GM23338 (cell line): ENCODE measurements around the gene FRMD4A. TPM values are rescaled to one million over a fixed set of nuclear protein-coding genes. Genes with fewer than 3 reads are reported as not detected.

Source experiments
- ATAC-seq: fragments of 200-7000 bp; cut with Tn5 transposase; 3 replicates; pipeline ENCODE4 v1.9.1; 2020
- DNase-seq: peaks from one replicate; pipeline ENCODE4 v3.0.0-alpha.2; 2015; ENCODE audit warnings: low spot score
- H2AFZ ChIP-seq: fragments of 200-600 bp; sonication (generic); 2 replicates; pipeline ENCODE4 v1.8.0; 2016; ENCODE audit warnings: antibody characterized with exemption, mild to moderate bottlenecking, moderate library complexity
- H3F3A ChIP-seq: fragments of 200-600 bp; sonication (generic); replicated peaks from 2 replicates; pipeline ENCODE4 v1.8.0; 2017; ENCODE audit warnings: antibody characterized with exemption, mixed run types, low read depth
- H3K27ac ChIP-seq: fragments of 200-600 bp; sonication (generic); 2 replicates; pipeline ENCODE4 v1.6.1; 2016; ENCODE audit warnings: low read depth
- H3K27me3 ChIP-seq: fragments of 200-600 bp; sonication (generic); 2 replicates; pipeline ENCODE4 v1.8.0; 2016; ENCODE audit warnings: mild to moderate bottlenecking, mixed run types, moderate library complexity; ENCODE audit not compliant: insufficient read depth
- H3K36me3 ChIP-seq: fragments of 200-600 bp; sonication (generic); 2 replicates; pipeline ENCODE4 v1.8.0; 2016; ENCODE audit warnings: mild to moderate bottlenecking; ENCODE audit not compliant: insufficient read depth
- H3K4me1 ChIP-seq: fragments of 200-600 bp; sonication (generic); 2 replicates; pipeline ENCODE4 v1.8.0; 2016; ENCODE audit warnings: mild to moderate bottlenecking, moderate library complexity; ENCODE audit not compliant: insufficient read depth
- H3K4me2 ChIP-seq: fragments of 200-600 bp; sonication (generic); 2 replicates; pipeline ENCODE4 v1.7.1; 2017; ENCODE audit warnings: mixed run types
- H3K4me3 ChIP-seq: fragments of 200-600 bp; sonication (generic); 2 replicates; pipeline ENCODE4 v1.6.1; 2016; ENCODE audit warnings: mixed run types
- H3K79me2 ChIP-seq: fragments of 200-600 bp; sonication (generic); replicated peaks from 2 replicates; pipeline ENCODE4 v1.8.0; 2017; ENCODE audit warnings: mild to moderate bottlenecking; ENCODE audit not compliant: insufficient read depth
- H3K9me2 ChIP-seq: fragments of 200-600 bp; sonication (generic); 2 replicates; pipeline ENCODE4 v1.8.0; 2017; ENCODE audit not compliant: insufficient read depth
- H4K20me1 ChIP-seq: fragments of 200-600 bp; sonication (generic); replicated peaks from 2 replicates; pipeline ENCODE4 v1.8.0; 2017; ENCODE audit warnings: mild to moderate bottlenecking; ENCODE audit not compliant: insufficient read depth
- H3K27ac Mint-ChIP-seq: 2 replicates; pipeline ENCODE4 v1.8.0; 2020; ENCODE audit warnings: inconsistent platforms, mild to moderate bottlenecking, moderate library complexity, mixed read lengths
- H3K27me3 Mint-ChIP-seq: 3 replicates; pipeline ENCODE4 v1.8.0; 2022; ENCODE audit warnings: low read depth, mild to moderate bottlenecking, moderate library complexity, mixed read lengths, inconsistent platforms; ENCODE audit not compliant: insufficient read depth, poor library complexity
- H3K36me3 Mint-ChIP-seq: 3 replicates; pipeline ENCODE4 v1.8.0; 2021; ENCODE audit warnings: low read depth, mild to moderate bottlenecking, inconsistent platforms, moderate library complexity, mixed read lengths
- H3K4me1 Mint-ChIP-seq: 3 replicates; pipeline ENCODE4 v1.8.0; 2020; ENCODE audit warnings: mild to moderate bottlenecking, inconsistent platforms, mixed read lengths
- H3K4me3 Mint-ChIP-seq: 3 replicates; pipeline ENCODE4 v1.8.0; 2021; ENCODE audit warnings: moderate library complexity, mild to moderate bottlenecking, inconsistent platforms, mixed read lengths
- H3K9me3 Mint-ChIP-seq: 3 replicates; pipeline ENCODE4 v1.8.0; 2020; ENCODE audit warnings: moderate library complexity, mild to moderate bottlenecking, inconsistent platforms, mixed read lengths
- CTCF ChIP-seq, 2 experiments: fragments of 200-600 bp in 1 of 2; sonication (generic) in 1 of 2; conservative IDR thresholded peaks; 2 replicates each; pipeline versions ENCODE4 v1.5.1 to v1.6.1; 2016 to 2017; ENCODE audit warnings: antibody characterized with exemption in 2 of 2, low read depth in 2 of 2, mild to moderate bottlenecking in 2 of 2, moderate library complexity in 1 of 2
- EZH2 ChIP-seq: fragments of 200-600 bp; sonication (generic); IDR thresholded peaks from one replicate; pipeline ENCODE4 v1.8.0; 2017; ENCODE audit warnings: antibody characterized with exemption, mild to moderate bottlenecking, low read depth; ENCODE audit not compliant: unreplicated experiment
- JUNB ChIP-seq: IDR thresholded peaks from one replicate; pipeline ENCODE4 v1.6.1; 2016; ENCODE audit warnings: antibody characterized with exemption; ENCODE audit not compliant: unreplicated experiment
- NANOG ChIP-seq: IDR thresholded peaks from 2 replicates; pipeline ENCODE4 v1.6.1; 2016; ENCODE audit warnings: antibody characterized with exemption, borderline replicate concordance
- STAT1 ChIP-seq: IDR thresholded peaks from one replicate; pipeline ENCODE4 v1.6.1; 2016; ENCODE audit warnings: antibody characterized with exemption; ENCODE audit not compliant: unreplicated experiment
- ZNF331 ChIP-seq: fragments of 250-450 bp; sonication (Bioruptor Pico); IDR thresholded peaks from 2 replicates; pipeline ENCODE4 v1.5.0; 2020; ENCODE audit warnings: low read depth, mild to moderate bottlenecking, moderate library complexity
- ZNF462 ChIP-seq: fragments of 250-450 bp; sonication (Bioruptor Pico); IDR thresholded peaks from 2 replicates; pipeline ENCODE4 v1.5.0; 2020; ENCODE audit warnings: mild to moderate bottlenecking, moderate library complexity
- polyA plus RNA-seq: library from polyadenylated mRNA; unstranded; fragments of >200 nt; fragmentation: Nextera tagmentation; extraction: Ambion mirVana; gene quantifications from 2 replicates; pipeline ENCODE4 v1.2.1, GENCODE V29; 2016
- total RNA-seq: library from RNA; depleted of rRNA; stranded (reverse); fragments of >200 nt; shearing (Covaris generic); gene quantifications from 2 replicates; pipeline ENCODE4 v1.2.3, GENCODE V29; 2014

The FRMD4A gene
- total and polyA plus RNA-seq, 2 experiments from 2014 or later: 14.0 to 20.1 TPM

- TF ChIP-seq CTCF (conservative IDR thresholded peaks at IDR 0.05; ENCODE audit: low read depth in 2 of 2): no peak
- no peak for TF ChIP-seq ZNF462 (CRISPR knock-in tag)
- TF ChIP-seq EZH2: no peak
- TF ChIP-seq NANOG: no peak
Observed at GRCh38 chr10:13671904-13672303, 658.8 kb downstream of the FRMD4A start (continued).

- no peak overlapping the region for H2AFZ ChIP-seq
- DNase-seq: no peak
- H3K27me3 ChIP-seq: no peaks in the 10 kb centered on the region
- H4K20me1 ChIP-seq: no peaks in the 10 kb centered on the region
- H3K4me3 Mint-ChIP-seq: no peak overlapping the region
- no peaks in the 10 kb centered on the region for H3K9me3 Mint-ChIP-seq
- TF ChIP-seq EZH2 (no peak), ZNF331 (CRISPR knock-in tag) (no peak), JUNB (no peak), STAT1 (no peak)
- no peak overlapping the region for H3K4me3 ChIP-seq
- H3K27ac ChIP-seq: peak overlapping the region; percentile 76; the same call in 1 of the 2 replicates
- 0 out of 2 replicates have a peak, but pooled peaks cover 4% of the 10 kb centered on the region for H3F3A ChIP-seq
- peaks cover 4% of the 10 kb centered on the region for H3K27me3 Mint-ChIP-seq
- H3K4me1 Mint-ChIP-seq: peaks cover 30% of the 10 kb centered on the region
- no peak overlapping the region; the same call in 1 of the 2 replicates for H3K27ac Mint-ChIP-seq
- ATAC-seq: no peak
- H3K4me1 ChIP-seq: peaks cover 21% of the 10 kb centered on the region
- H3K36me3 ChIP-seq: 0 out of 2 replicates have a peak, but pooled peaks cover 4% of the 10 kb centered on the region
- no peak overlapping the region for H3K4me2 ChIP-seq
- peaks cover 7% of the 10 kb centered on the region; the same call in 1 of the 2 replicates for H3K9me2 ChIP-seq
- H3K36me3 Mint-ChIP-seq: peaks cover 43% of the 10 kb centered on the region
- H3K79me2 ChIP-seq: no peaks in the 10 kb centered on the region
Observed at GRCh38 chr10:13670311-13670710, 660.4 kb downstream of the FRMD4A start.
